ENCODE data around the gene NMNAT2.
A peak's percentile ranks its signal among the peaks of the same experiment; 100 is the strongest.

- TF ChIP-seq CTCF (IDR thresholded peaks at IDR 0.05; ENCODE audit: low read depth, low read length) (peak; percentile 59), POLR2A (IDR thresholded peaks at IDR 0.05; ENCODE audit: extremely low read depth, insufficient read length) (no peak), MYC (IDR thresholded peaks at IDR 0.05; ENCODE audit: low read depth, low read length) (no peak)
Measured at GRCh38 chr1:183281039-183281438, 137.1 kb downstream of the NMNAT2 start.
